ENCODE data around the gene AADAT. TPM values are rescaled to one million over a fixed set of nuclear protein-coding genes. Genes with fewer than 3 reads are reported as not detected.
A peak's percentile ranks its signal among the peaks of the same experiment; 100 is the strongest.
"Not testable (repeated sequence)": the region's sequence is repeated elsewhere in the genome, so short reads cannot be mapped to it uniquely, and the experiment has no call there.

The AADAT gene
- total RNA-seq, 1 donor from 2014 or later = 10.7 TPM

DNA sequence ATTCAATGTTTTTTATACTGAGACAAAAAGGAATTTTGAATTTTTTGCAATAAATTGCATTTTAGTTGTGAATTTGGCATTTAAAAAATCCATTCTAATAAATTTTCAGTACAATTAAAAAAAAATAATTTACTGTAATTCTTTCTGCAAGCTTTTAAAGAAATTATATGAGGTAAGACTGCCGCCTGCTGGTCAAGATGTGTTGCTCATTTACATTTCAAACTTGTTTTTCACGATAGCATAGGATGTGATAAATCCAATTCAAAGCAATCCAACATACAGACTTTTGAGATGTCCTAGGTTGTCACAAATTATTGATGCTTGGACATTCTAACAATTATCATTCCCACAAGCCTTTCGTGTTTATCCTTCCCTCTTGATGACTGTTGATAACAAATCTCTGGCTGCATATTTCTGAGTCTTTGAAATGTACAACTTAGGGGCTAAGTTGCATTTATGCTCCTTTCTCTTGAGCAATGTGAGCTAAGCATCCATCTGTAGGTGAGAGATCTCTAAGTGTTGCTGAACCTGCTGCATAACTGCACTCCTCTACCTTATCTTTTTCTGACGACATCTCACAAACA, 41.9 kb downstream of the AADAT start:
- TF ChIP-seq, protein P1, sequence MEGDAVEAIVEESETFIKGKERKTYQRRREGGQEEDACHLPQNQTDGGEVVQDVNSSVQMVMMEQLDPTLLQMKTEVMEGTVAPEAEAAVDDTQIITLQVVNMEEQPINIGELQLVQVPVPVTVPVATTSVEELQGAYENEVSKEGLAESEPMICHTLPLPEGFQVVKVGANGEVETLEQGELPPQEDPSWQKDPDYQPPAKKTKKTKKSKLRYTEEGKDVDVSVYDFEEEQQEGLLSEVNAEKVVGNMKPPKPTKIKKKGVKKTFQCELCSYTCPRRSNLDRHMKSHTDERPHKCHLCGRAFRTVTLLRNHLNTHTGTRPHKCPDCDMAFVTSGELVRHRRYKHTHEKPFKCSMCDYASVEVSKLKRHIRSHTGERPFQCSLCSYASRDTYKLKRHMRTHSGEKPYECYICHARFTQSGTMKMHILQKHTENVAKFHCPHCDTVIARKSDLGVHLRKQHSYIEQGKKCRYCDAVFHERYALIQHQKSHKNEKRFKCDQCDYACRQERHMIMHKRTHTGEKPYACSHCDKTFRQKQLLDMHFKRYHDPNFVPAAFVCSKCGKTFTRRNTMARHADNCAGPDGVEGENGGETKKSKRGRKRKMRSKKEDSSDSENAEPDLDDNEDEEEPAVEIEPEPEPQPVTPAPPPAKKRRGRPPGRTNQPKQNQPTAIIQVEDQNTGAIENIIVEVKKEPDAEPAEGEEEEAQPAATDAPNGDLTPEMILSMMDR (IDR thresholded peaks at IDR 0.05) = peak; percentile 77
- peaks cover 15% of the 10 kb centered on the region for H3K27me3 Mint-ChIP-seq (ENCODE audit: unreplicated experiment)
- H3K27ac Mint-ChIP-seq (ENCODE audit: unreplicated experiment) = no peak overlapping the region
- H3K36me3 Mint-ChIP-seq (ENCODE audit: unreplicated experiment) = no peaks in the 10 kb centered on the region
- DNase-seq (ENCODE audit: extremely low spot score, unreplicated experiment) = no peak
- H3K4me1 Mint-ChIP-seq (ENCODE audit: unreplicated experiment) = peaks cover 3% of the 10 kb centered on the region
- H3K9me3 Mint-ChIP-seq (ENCODE audit: unreplicated experiment) = no peaks in the 10 kb centered on the region
- H3K4me3 Mint-ChIP-seq (ENCODE audit: unreplicated experiment) = no peak overlapping the region

DNA sequence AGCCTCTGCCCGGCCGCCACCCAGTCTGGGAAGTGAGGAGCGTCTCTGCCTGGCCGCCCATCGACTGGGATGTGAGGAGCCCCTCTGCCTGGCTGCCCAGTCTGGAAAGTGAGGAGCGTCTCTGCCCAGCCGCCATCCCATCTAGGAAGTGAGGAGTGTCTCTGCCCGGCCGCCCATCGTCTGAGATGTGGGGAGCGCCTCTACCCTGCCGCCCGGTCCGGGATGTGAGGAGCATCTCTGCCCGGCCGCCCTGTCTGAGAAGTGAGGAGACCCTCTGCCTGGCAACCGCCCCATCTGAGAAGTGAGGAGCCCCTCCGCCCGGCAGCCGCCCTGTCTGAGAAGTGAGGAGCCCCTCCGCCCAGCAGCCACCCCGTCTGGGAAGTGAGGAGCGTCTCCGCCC, 43.6 kb downstream of the AADAT start:
- not testable (repeated sequence) for H3K4me1 Mint-ChIP-seq (ENCODE audit: unreplicated experiment); DNase-seq (ENCODE audit: extremely low spot score, unreplicated experiment); H3K9me3 Mint-ChIP-seq (ENCODE audit: unreplicated experiment); H3K27ac Mint-ChIP-seq (ENCODE audit: unreplicated experiment); H3K36me3 Mint-ChIP-seq (ENCODE audit: unreplicated experiment); H3K4me3 Mint-ChIP-seq (ENCODE audit: unreplicated experiment)
- H3K27me3 Mint-ChIP-seq (ENCODE audit: unreplicated experiment) = peaks cover 11% of the 10 kb centered on the region

DNA sequence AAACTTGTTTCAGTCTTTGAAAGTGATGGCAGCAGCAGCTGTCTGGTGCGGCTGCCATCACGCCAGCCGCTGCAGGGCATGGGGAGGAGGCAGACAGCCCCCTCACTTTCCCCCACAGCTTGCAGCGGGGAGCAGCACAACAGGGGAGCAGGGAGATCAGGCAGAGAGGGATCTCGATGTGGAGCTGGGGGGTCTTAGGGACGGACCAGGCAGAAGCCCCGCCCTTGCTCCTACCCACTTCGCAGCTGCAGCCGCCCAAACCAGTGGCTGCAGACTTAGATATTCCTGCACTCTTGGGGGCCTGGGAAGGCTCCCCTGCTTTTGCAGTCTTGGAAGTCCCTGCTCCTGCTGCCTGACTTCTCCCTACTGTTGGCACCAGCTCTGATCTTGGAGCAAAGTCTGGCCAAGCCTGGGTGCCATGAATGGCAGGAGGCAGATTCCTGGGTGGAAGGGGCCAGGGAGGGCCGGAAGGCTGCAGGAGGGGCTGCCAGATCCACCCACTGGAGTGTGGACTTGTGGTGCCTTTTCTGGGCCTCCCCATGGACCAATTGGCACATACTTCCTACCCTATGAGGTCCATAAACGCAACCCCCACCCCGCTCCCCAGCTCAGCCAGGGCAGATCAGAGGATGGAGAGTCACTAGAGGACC, 49.6 kb downstream of the AADAT start:
- TF ChIP-seq, protein P1 (IDR thresholded peaks at IDR 0.05) = no peak
- Mint-ChIP-seq H3K4me3 (ENCODE audit: unreplicated experiment) (no peak overlapping the region), H3K4me1 (ENCODE audit: unreplicated experiment) (no peaks in the 10 kb centered on the region), H3K27me3 (ENCODE audit: unreplicated experiment) (peaks cover 25% of the 10 kb centered on the region), H3K27ac (ENCODE audit: unreplicated experiment) (no peak overlapping the region), H3K36me3 (ENCODE audit: unreplicated experiment) (no peaks in the 10 kb centered on the region), H3K9me3 (ENCODE audit: unreplicated experiment) (no peaks in the 10 kb centered on the region)
- no peak for DNase-seq (ENCODE audit: extremely low spot score, unreplicated experiment)

DNA sequence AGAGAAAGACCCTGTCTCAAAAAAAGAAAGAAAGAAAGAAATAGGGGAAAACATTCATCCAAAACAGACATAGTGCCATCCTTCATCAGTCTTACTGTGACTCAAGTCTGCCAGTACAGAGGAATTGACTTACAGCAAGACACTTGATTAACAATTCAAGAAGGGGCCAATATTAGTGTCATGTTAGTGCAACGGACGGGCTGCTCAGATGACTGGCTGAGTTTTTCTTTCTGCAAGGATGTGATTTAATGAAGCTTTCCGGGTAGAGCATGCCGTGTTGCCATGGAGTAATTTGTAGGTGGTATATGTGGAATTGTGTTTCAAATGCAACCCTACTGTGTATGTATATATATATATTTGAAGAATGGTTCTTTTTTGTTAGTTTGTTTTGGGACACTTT, 51.0 kb downstream of the AADAT start:
- no peak overlapping the region for H3K4me3 Mint-ChIP-seq (ENCODE audit: unreplicated experiment)
- H3K36me3 Mint-ChIP-seq (ENCODE audit: unreplicated experiment) = no peaks in the 10 kb centered on the region
- no peak overlapping the region for H3K27ac Mint-ChIP-seq (ENCODE audit: unreplicated experiment)
- no peak for DNase-seq (ENCODE audit: extremely low spot score, unreplicated experiment)
- H3K4me1 Mint-ChIP-seq (ENCODE audit: unreplicated experiment) = no peaks in the 10 kb centered on the region
- H3K9me3 Mint-ChIP-seq (ENCODE audit: unreplicated experiment) = no peaks in the 10 kb centered on the region
- TF ChIP-seq, protein P1 (IDR thresholded peaks at IDR 0.05) = no peak
- peaks cover 32% of the 10 kb centered on the region for H3K27me3 Mint-ChIP-seq (ENCODE audit: unreplicated experiment)

DNA sequence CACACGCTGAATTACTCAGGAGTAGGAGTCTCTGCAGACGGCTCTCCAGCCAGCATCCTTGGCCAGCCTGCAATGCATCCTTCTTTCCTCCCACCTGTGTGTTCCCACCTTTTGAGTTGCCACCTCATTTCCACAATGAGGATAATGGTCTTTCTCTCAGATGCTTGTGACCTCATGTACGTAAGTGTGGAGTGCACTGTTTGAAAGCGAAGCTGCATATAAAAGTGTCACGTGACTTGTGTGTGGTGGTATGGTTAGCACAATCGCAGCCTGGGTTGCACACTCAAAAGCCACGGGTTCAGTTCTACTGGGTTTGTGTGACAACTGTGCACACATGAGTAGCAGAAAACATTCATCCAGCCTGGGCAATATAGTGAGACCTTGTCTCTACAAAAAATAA, 51.5 kb downstream of the AADAT start:
- Mint-ChIP-seq H3K27me3 (ENCODE audit: unreplicated experiment) (peaks cover 32% of the 10 kb centered on the region), H3K36me3 (ENCODE audit: unreplicated experiment) (no peaks in the 10 kb centered on the region), H3K27ac (ENCODE audit: unreplicated experiment) (no peak overlapping the region), H3K4me3 (ENCODE audit: unreplicated experiment) (no peak overlapping the region), H3K9me3 (ENCODE audit: unreplicated experiment) (no peaks in the 10 kb centered on the region), H3K4me1 (ENCODE audit: unreplicated experiment) (no peaks in the 10 kb centered on the region)
- TF ChIP-seq, protein P1 (IDR thresholded peaks at IDR 0.05) = no peak
- DNase-seq (ENCODE audit: extremely low spot score, unreplicated experiment) = no peak

All from osteocyte (in vitro differentiated cells).